ENCODE results near the gene CNTN3.

The CNTN3 gene

DNA sequence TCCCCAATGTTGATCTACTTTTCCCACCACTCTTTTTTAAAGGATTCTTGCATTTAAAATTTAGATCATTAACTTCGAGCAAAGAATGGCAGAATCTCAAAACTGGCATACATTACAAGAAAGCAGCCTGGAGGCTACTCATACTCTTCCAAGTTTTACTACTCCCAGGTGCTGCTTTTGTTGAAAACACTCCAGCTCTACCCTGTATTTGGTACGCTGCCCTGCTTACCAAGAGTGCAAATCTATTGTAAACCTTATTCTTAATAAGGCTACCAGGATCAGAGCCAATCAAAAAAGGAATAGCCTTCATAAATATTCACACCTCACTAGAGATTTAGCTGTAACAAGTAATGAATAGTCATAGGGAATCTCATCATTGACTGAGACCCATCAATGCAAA is 11.6 kb upstream of the CNTN3 start:
- TF ChIP-seq GATA3 (IDR thresholded peaks at IDR 0.05; ENCODE audit: low read depth, low read length) (no peak), GATA2 (IDR thresholded peaks at IDR 0.05; ENCODE audit: low read depth, low read length) (no peak)

DNA sequence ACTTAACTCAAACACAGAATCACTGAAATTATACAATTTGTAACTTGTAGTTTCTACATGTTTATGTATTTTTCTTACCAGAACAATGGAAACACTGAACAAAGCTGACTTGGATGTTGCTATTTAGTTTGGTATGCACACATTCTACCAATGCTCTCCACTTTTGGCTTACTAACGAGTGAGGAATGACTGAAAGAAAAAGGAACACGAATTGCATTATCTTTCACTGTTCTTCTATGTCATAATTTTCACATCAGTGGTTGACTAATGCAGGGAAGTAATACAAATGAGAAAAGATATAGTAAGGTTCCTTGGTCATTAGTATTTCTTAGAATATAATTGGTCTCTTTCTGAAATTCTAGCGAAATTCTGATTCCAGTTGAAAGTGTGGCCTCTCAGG is 9.8 kb upstream of the CNTN3 start:
- TF ChIP-seq GATA2 (IDR thresholded peaks at IDR 0.05; ENCODE audit: low read depth, low read length) (no peak), GATA3 (IDR thresholded peaks at IDR 0.05; ENCODE audit: low read depth, low read length) (no peak)

- TF ChIP-seq GATA2 (IDR thresholded peaks at IDR 0.05; ENCODE audit: low read depth, low read length) (no peak), GATA3 (IDR thresholded peaks at IDR 0.05; ENCODE audit: low read depth, low read length) (no peak)
These were observed 8.9 kb upstream of the CNTN3 start for GRCh38 chr3:74623261-74623836.

- TF ChIP-seq GATA3 (IDR thresholded peaks at IDR 0.05; ENCODE audit: low read depth, low read length), result no peak
- no peak for TF ChIP-seq GATA2 (IDR thresholded peaks at IDR 0.05; ENCODE audit: low read depth, low read length)
These were observed 7.1 kb upstream of the CNTN3 start for GRCh38 chr3:74621581-74621980.

GRCh38 chr3:74617776-74618175 is 3.3 kb upstream of the CNTN3 start:
- TF ChIP-seq GATA3 (IDR thresholded peaks at IDR 0.05; ENCODE audit: low read depth, low read length) (no peak), GATA2 (IDR thresholded peaks at IDR 0.05; ENCODE audit: low read depth, low read length) (no peak)

- no peak for TF ChIP-seq GATA3 (IDR thresholded peaks at IDR 0.05; ENCODE audit: low read depth, low read length)
- no peak for TF ChIP-seq GATA2 (IDR thresholded peaks at IDR 0.05; ENCODE audit: low read depth, low read length)
These were observed 845 bp downstream of the CNTN3 start for GRCh38 chr3:74613521-74614106.

- no peak for TF ChIP-seq GATA3 (IDR thresholded peaks at IDR 0.05; ENCODE audit: low read depth, low read length)
- no peak for TF ChIP-seq GATA2 (IDR thresholded peaks at IDR 0.05; ENCODE audit: low read depth, low read length)
These were observed 1.4 kb downstream of the CNTN3 start for GRCh38 chr3:74613060-74613459.

DNA sequence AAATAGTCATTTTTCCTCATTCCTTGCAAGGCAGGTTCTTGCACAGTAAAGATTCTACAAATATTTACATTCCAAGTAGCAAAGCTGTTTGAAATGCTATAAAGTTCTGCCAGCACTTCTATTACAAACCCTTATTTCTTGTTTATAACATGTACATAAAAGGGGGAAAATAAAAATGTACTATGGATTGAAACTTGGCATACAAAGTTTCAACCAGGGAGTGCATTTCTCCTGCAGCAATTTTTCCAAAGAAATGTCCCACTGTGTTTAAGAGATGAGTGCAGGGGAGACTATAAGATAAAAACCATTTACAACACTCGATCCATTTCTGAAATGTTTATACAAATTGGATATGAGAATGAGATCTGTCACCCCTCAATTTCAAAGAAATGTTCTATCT is 3.3 kb downstream of the CNTN3 start:
- TF ChIP-seq GATA3 (IDR thresholded peaks at IDR 0.05; ENCODE audit: low read depth, low read length), result no peak
- no peak for TF ChIP-seq GATA2 (IDR thresholded peaks at IDR 0.05; ENCODE audit: low read depth, low read length)

DNA sequence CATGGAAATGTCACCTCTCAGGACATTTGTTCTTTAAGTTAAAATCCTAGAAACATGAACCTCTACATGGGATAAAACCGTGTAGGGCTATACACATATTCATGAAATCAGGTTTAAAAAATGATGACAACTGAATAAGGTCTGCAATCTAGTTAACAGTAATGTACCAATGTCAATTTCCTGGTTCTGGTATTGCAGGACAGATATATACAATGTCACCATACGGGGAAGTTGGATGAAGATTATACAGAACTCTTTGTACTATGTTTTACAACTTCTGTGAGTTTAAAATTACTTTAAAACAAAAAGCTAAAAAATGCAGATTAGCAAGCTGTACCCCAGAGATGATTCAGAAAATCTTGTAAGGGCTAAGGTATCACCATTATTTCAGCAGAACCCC is 6.7 kb downstream of the CNTN3 start:
- no peak for TF ChIP-seq GATA3 (IDR thresholded peaks at IDR 0.05; ENCODE audit: low read depth, low read length)
- TF ChIP-seq GATA2 (IDR thresholded peaks at IDR 0.05; ENCODE audit: low read depth, low read length), result no peak

DNA sequence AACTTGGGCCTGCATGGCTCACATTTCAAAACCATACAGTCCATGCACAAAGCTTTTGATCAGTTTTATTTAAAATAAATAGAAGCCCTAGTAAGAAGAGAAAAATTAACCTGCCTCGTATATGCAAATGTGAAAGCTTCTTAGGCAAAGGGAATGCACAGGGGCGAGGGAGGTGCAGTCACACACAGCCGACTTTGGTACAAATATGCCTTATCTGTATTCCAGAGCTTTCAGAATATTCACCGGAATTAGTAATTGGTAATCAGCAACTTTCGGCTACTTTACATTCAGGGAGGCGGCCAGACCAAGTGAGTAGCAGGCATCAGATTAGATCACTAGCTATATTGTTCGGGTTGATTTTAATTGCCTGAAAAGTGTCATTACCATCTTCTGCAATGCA is 7.5 kb downstream of the CNTN3 start:
- TF ChIP-seq GATA2 (IDR thresholded peaks at IDR 0.05; ENCODE audit: low read depth, low read length) (no peak), GATA3 (IDR thresholded peaks at IDR 0.05; ENCODE audit: low read depth, low read length) (no peak)

GRCh38 chr3:74605437-74605836 is 9.0 kb downstream of the CNTN3 start:
- TF ChIP-seq GATA3 (IDR thresholded peaks at IDR 0.05; ENCODE audit: low read depth, low read length), result no peak
- 0 out of 2 replicates have a peak, but pooled peaks have one; percentile 36 for TF ChIP-seq GATA2 (IDR thresholded peaks at IDR 0.05; ENCODE audit: low read depth, low read length)

- TF ChIP-seq GATA3 (IDR thresholded peaks at IDR 0.05; ENCODE audit: low read depth, low read length), result no peak
- no peak for TF ChIP-seq GATA2 (IDR thresholded peaks at IDR 0.05; ENCODE audit: low read depth, low read length)
These were observed 11.2 kb downstream of the CNTN3 start for GRCh38 chr3:74603292-74603691.

- TF ChIP-seq GATA3 (IDR thresholded peaks at IDR 0.05; ENCODE audit: low read depth, low read length), result no peak
- TF ChIP-seq GATA2 (IDR thresholded peaks at IDR 0.05; ENCODE audit: low read depth, low read length), result no peak
These were observed 12.0 kb downstream of the CNTN3 start for GRCh38 chr3:74602471-74602870.

- TF ChIP-seq GATA2 (IDR thresholded peaks at IDR 0.05; ENCODE audit: low read depth, low read length) (no peak), GATA3 (IDR thresholded peaks at IDR 0.05; ENCODE audit: low read depth, low read length) (no peak)
These were observed 12.7 kb downstream of the CNTN3 start for GRCh38 chr3:74601793-74602192.

GRCh38 chr3:74599564-74599963 is 14.9 kb downstream of the CNTN3 start:
- TF ChIP-seq GATA2 (IDR thresholded peaks at IDR 0.05; ENCODE audit: low read depth, low read length) (no peak), GATA3 (IDR thresholded peaks at IDR 0.05; ENCODE audit: low read depth, low read length) (no peak)

GRCh38 chr3:74593152-74593551 is 21.3 kb downstream of the CNTN3 start:
- TF ChIP-seq GATA3 (IDR thresholded peaks at IDR 0.05; ENCODE audit: low read depth, low read length), result no peak
- TF ChIP-seq GATA2 (IDR thresholded peaks at IDR 0.05; ENCODE audit: low read depth, low read length), result no peak
